Measurements from ENCODE around the gene ARRB2. TPM values are rescaled to one million over a fixed set of nuclear protein-coding genes. Genes with fewer than 3 reads are reported as not detected.

ARRB2 gene
- total and polyA plus RNA-seq, 2 of the 13 experiments (the other 11 are each of a cell fraction or from before 2014, with no cell fraction given): 21.5 to 49.2 TPM

- TF ChIP-seq KIAA2018 (CRISPR knock-in tag; IDR thresholded peaks at IDR 0.05; ENCODE audit: borderline replicate concordance) (no peak), MAFF (IDR thresholded peaks at IDR 0.05; ENCODE audit: low read depth, low read length) (no peak), CENPBD1 (CRISPR knock-in tag; IDR thresholded peaks at IDR 0.05; ENCODE audit: borderline replicate concordance, low read depth) (no peak)
Measured at GRCh38 chr17:4696437-4696805, 14.0 kb upstream of the ARRB2 start (continued).

Data from HepG2 (cell line).